Neuronal stem cell (in vitro differentiated cells): Measurements from ENCODE around the gene ROBO2.
A peak's percentile ranks its signal among the peaks of the same experiment; 100 is the strongest.

Experiments used
- DNase-seq: peaks from one replicate; pipeline ENCODE4 v3.0.0-alpha.2; 2013; ENCODE audit warnings: low spot score
- H2AFZ ChIP-seq: one replicate; pipeline ENCODE4 v1.6.1; 2013; ENCODE audit warnings: mild to moderate bottlenecking, low read length, inconsistent platforms
- H2AK5ac ChIP-seq: 2 replicates; pipeline ENCODE4 v1.6.1; 2013; ENCODE audit warnings: low read depth, mild to moderate bottlenecking, inconsistent platforms, low read length, moderate library complexity, mixed read lengths
- H2BK120ac ChIP-seq: 2 replicates; pipeline ENCODE4 v1.6.1; 2013; ENCODE audit warnings: low read depth, mild to moderate bottlenecking, inconsistent platforms, low read length, moderate library complexity, mixed read lengths
- H2BK12ac ChIP-seq: one replicate; pipeline ENCODE4 v1.6.1; 2013; ENCODE audit warnings: low read length, inconsistent platforms
- H2BK15ac ChIP-seq: 2 replicates; pipeline ENCODE4 v1.6.1; 2013; ENCODE audit warnings: mild to moderate bottlenecking, low read length, inconsistent platforms, mixed read lengths
- H2BK5ac ChIP-seq: one replicate; pipeline ENCODE4 v1.6.1; 2013; ENCODE audit warnings: inconsistent platforms, mild to moderate bottlenecking, low read length, moderate library complexity
- H3K14ac ChIP-seq: one replicate; pipeline ENCODE4 v1.6.1; 2013; ENCODE audit warnings: low read length, inconsistent platforms
- H3K18ac ChIP-seq: 2 replicates; pipeline ENCODE4 v1.6.1; 2013; ENCODE audit warnings: low read length, inconsistent platforms
- H3K23ac ChIP-seq: 2 replicates; pipeline ENCODE4 v1.6.1; 2013; ENCODE audit warnings: low read depth, mild to moderate bottlenecking, mixed read lengths, low read length, inconsistent platforms; ENCODE audit not compliant: poor library complexity
- H3K27ac ChIP-seq: replicated peaks from 3 replicates; pipeline ENCODE4 v1.5.1; 2013; ENCODE audit warnings: low read length, inconsistent platforms
- H3K27me3 ChIP-seq, 3 experiments: 2 replicates each; pipeline ENCODE4 v1.6.1; 2013; ENCODE audit warnings: low read length in 3 of 3, mild to moderate bottlenecking in 2 of 3, inconsistent platforms in 1 of 3, low read depth in 1 of 3, mixed read lengths in 1 of 3, moderate library complexity in 1 of 3; ENCODE audit not compliant: control insufficient read depth in 3 of 3, insufficient read depth in 3 of 3
- H3K36me3 ChIP-seq, 2 donors: replicated peaks in 1 of 2; 2 replicates each; pipeline ENCODE4 v1.6.1; 2013; ENCODE audit warnings: low read length in 2 of 2; ENCODE audit not compliant: control insufficient read depth in 2 of 2, insufficient read depth in 2 of 2
- H3K4ac ChIP-seq: 2 replicates; pipeline ENCODE4 v1.6.1; 2013; ENCODE audit warnings: inconsistent platforms, mild to moderate bottlenecking, low read length, moderate library complexity
- H3K4me1 ChIP-seq, 2 donors: 1 replicate in 1 of 2; 2 replicates in 1 of 2; pipeline ENCODE4 v1.6.1; 2013; ENCODE audit warnings: low read length in 2 of 2, low read depth in 1 of 2; ENCODE audit not compliant: control insufficient read depth in 2 of 2, insufficient read depth in 1 of 2
- H3K4me2 ChIP-seq: one replicate; pipeline ENCODE4 v1.6.1; 2013; ENCODE audit warnings: mild to moderate bottlenecking, low read length, inconsistent platforms; ENCODE audit not compliant: insufficient read depth, poor library complexity, severe bottlenecking
- H3K4me3 ChIP-seq, 2 donors: 2 replicates each; pipeline ENCODE4 v1.5.1; 2013; ENCODE audit warnings: low read length in 2 of 2, mild to moderate bottlenecking in 2 of 2, inconsistent platforms in 1 of 2, moderate library complexity in 1 of 2
- H3K79me1 ChIP-seq: one replicate; pipeline ENCODE4 v1.6.1; 2013; ENCODE audit warnings: low read depth, mild to moderate bottlenecking, inconsistent platforms, low read length, moderate library complexity
- H3K9ac ChIP-seq: one replicate; pipeline ENCODE4 v1.6.1; 2013; ENCODE audit warnings: mild to moderate bottlenecking, low read depth, low read length, inconsistent platforms; ENCODE audit not compliant: poor library complexity
- H3K9me3 ChIP-seq, 2 donors: replicated peaks in 1 of 2; 2 replicates each; pipeline versions ENCODE3 to v1.6.1; 2013; ENCODE audit warnings: low read length in 2 of 2, mild to moderate bottlenecking in 2 of 2, inconsistent platforms in 1 of 2, low read depth in 1 of 2, mixed read lengths in 1 of 2, moderate library complexity in 1 of 2; ENCODE audit not compliant: control insufficient read depth in 2 of 2, insufficient read depth in 1 of 2
- H4K8ac ChIP-seq: one replicate; pipeline ENCODE4 v1.6.1; 2013; ENCODE audit warnings: low read depth, mild to moderate bottlenecking, inconsistent platforms, low read length, moderate library complexity
- H4K91ac ChIP-seq: one replicate; pipeline ENCODE4 v1.6.1; 2013; ENCODE audit warnings: low read length, low read depth, mild to moderate bottlenecking, inconsistent platforms; ENCODE audit not compliant: poor library complexity
- WGBS, 2 donors: extraction: QIAGEN DNeasy Blood & Tissue Kit; methylation state at CpG; one replicate each; pipeline ENCODE4 v1.1.7; 2013; ENCODE audit warnings: missing lambda C conversion rate in 2 of 2, mixed read lengths in 1 of 2; ENCODE audit not compliant: insufficient read length in 2 of 2, insufficient replicate concordance in 1 of 2; ENCODE audit errors: extremely low coverage in 2 of 2; 5-methylcytosine and 5-hydroxymethylcytosine counted together

The ROBO2 gene

GRCh38 chr3:77051591-77051990, 11.7 kb downstream of the ROBO2 start:
- H3K4me1 ChIP-seq: peaks cover 10 to 25% of the 10 kb centered on the region in 2 donors
- no peak overlapping the region for H2BK15ac ChIP-seq
- no peaks in the 10 kb centered on the region for H3K36me3 ChIP-seq
- peak overlapping the region; percentile 55 for H3K27ac ChIP-seq
- no peak overlapping the region for H3K14ac ChIP-seq
- no peaks in the 10 kb centered on the region for H3K27me3 ChIP-seq
- no peak overlapping the region for H2BK5ac ChIP-seq
- H3K4ac ChIP-seq: no peak overlapping the region
- no peak overlapping the region for H2BK120ac ChIP-seq
- no peak overlapping the region for H2AK5ac ChIP-seq
- H2BK12ac ChIP-seq: no peak overlapping the region
- peak overlapping the region in 1 of 2 donors; percentile 17 for H3K4me3 ChIP-seq
- H4K8ac ChIP-seq: no peak overlapping the region
- WGBS, 2 donors: no CpG with 5 or more reads among the region's 5 CpGs
- H3K9me3 ChIP-seq: no peaks in the 10 kb centered on the region
- H3K79me1 ChIP-seq: no peaks in the 10 kb centered on the region
- no peak overlapping the region for H3K23ac ChIP-seq
- no peak for DNase-seq
- H3K18ac ChIP-seq: no peak overlapping the region
- H2AFZ ChIP-seq: peak overlapping the region; percentile 1
- no peak overlapping the region for H3K9ac ChIP-seq
- no peak overlapping the region for H4K91ac ChIP-seq
- no peak overlapping the region for H3K4me2 ChIP-seq

- H3K4me1 ChIP-seq: peaks cover 10 to 25% of the 10 kb centered on the region in 2 donors
- H3K4me3 ChIP-seq: peak overlapping the region in 1 of 2 donors; percentile 17
- no peak overlapping the region for H2BK5ac ChIP-seq
- H4K8ac ChIP-seq: no peak overlapping the region
- no peak overlapping the region for H3K4me2 ChIP-seq
- no CpG with 5 or more reads among the region's 2 CpGs for WGBS, 2 donors
- H3K27me3 ChIP-seq: no peaks in the 10 kb centered on the region
- H3K9me3 ChIP-seq: no peaks in the 10 kb centered on the region
- H2AK5ac ChIP-seq: no peak overlapping the region
- H2BK12ac ChIP-seq: no peak overlapping the region
- H3K27ac ChIP-seq: peak overlapping the region; percentile 55
- H4K91ac ChIP-seq: no peak overlapping the region
- H3K9ac ChIP-seq: no peak overlapping the region
- H3K79me1 ChIP-seq: no peaks in the 10 kb centered on the region
- no peaks in the 10 kb centered on the region for H3K36me3 ChIP-seq
- H3K14ac ChIP-seq: no peak overlapping the region
- no peak for DNase-seq
- no peak overlapping the region for H2AFZ ChIP-seq
- H3K4ac ChIP-seq: no peak overlapping the region
- no peak overlapping the region for H2BK15ac ChIP-seq
- H2BK120ac ChIP-seq: no peak overlapping the region
- no peak overlapping the region for H3K23ac ChIP-seq
- no peak overlapping the region for H3K18ac ChIP-seq
These were observed 12.2 kb downstream of the ROBO2 start for GRCh38 chr3:77052051-77052501.

- Histone ChIP-seq H3K9ac (no peak overlapping the region), H3K4me3 (no peak overlapping the region), H2AK5ac (no peak overlapping the region), H2AFZ (no peak overlapping the region), H2BK12ac (no peak overlapping the region), H3K4me1 (peaks cover 10 to 25% of the 10 kb centered on the region in 2 donors), H3K18ac (no peak overlapping the region), H3K27me3 (no peaks in the 10 kb centered on the region), H3K79me1 (no peaks in the 10 kb centered on the region), H2BK120ac (no peak overlapping the region), H3K27ac (no peak overlapping the region), H3K36me3 (no peaks in the 10 kb centered on the region), H3K4me2 (no peak overlapping the region), H3K14ac (no peak overlapping the region), H4K91ac (no peak overlapping the region), H4K8ac (no peak overlapping the region), H3K4ac (no peak overlapping the region), H2BK5ac (no peak overlapping the region), H3K23ac (no peak overlapping the region), H3K9me3 (no peaks in the 10 kb centered on the region), H2BK15ac (no peak overlapping the region)
- WGBS, 2 donors: no CpG with 5 or more reads among the region's 2 CpGs
- DNase-seq: no peak
These were observed 13.1 kb downstream of the ROBO2 start for GRCh38 chr3:77052733-77053670.

GRCh38 chr3:77053795-77054194, 13.9 kb downstream of the ROBO2 start:
- H2BK15ac ChIP-seq: no peak overlapping the region
- no peak overlapping the region for H3K4me3 ChIP-seq
- no peak overlapping the region for H2AFZ ChIP-seq
- H3K4ac ChIP-seq: no peak overlapping the region
- whole genome bisulfite sequencing, 2 donors: no CpG with 5 or more reads among the region's 2 CpGs
- H3K14ac ChIP-seq: no peak overlapping the region
- H3K36me3 ChIP-seq: no peaks in the 10 kb centered on the region
- no peak overlapping the region for H3K27ac ChIP-seq
- no peak overlapping the region for H4K91ac ChIP-seq
- H2AK5ac ChIP-seq: no peak overlapping the region
- no peak overlapping the region for H2BK120ac ChIP-seq
- H3K27me3 ChIP-seq: no peaks in the 10 kb centered on the region
- no peaks in the 10 kb centered on the region for H3K79me1 ChIP-seq
- peaks cover 10 to 25% of the 10 kb centered on the region in 2 donors for H3K4me1 ChIP-seq
- H2BK12ac ChIP-seq: no peak overlapping the region
- H3K23ac ChIP-seq: no peak overlapping the region
- H3K18ac ChIP-seq: no peak overlapping the region
- no peak overlapping the region for H3K9ac ChIP-seq
- H3K4me2 ChIP-seq: no peak overlapping the region
- no peak overlapping the region for H2BK5ac ChIP-seq
- H4K8ac ChIP-seq: no peak overlapping the region
- no peaks in the 10 kb centered on the region for H3K9me3 ChIP-seq
- no peak for DNase-seq
